GM13977 (cell line): ENCODE results near the gene H6PD.

ENCODE experiments used
- DNase-seq: peaks from one replicate; pipeline ENCODE4 v3.0.0; 2012; ENCODE audit warnings: low spot score
- CTCF ChIP-seq: IDR thresholded peaks from 2 replicates; pipeline ENCODE4 v1.5.1; 2012; ENCODE audit warnings: mild to moderate bottlenecking, control low read depth; ENCODE audit not compliant: insufficient read depth; ENCODE audit errors: extremely low read depth, missing control alignments
- in situ Hi-C: fragments of 300-500 bp; cut with MboI; formaldehyde crosslinking; loops from one replicate; pipeline ENCODE4 v1.12.0; 2022; ENCODE audit warnings: low sequenced_read_pairs, low pct_unique_long_range_greater_than_20kb, mixed read lengths, inconsistent platforms; ENCODE audit not compliant: unreplicated experiment

Gene H6PD

DNA sequence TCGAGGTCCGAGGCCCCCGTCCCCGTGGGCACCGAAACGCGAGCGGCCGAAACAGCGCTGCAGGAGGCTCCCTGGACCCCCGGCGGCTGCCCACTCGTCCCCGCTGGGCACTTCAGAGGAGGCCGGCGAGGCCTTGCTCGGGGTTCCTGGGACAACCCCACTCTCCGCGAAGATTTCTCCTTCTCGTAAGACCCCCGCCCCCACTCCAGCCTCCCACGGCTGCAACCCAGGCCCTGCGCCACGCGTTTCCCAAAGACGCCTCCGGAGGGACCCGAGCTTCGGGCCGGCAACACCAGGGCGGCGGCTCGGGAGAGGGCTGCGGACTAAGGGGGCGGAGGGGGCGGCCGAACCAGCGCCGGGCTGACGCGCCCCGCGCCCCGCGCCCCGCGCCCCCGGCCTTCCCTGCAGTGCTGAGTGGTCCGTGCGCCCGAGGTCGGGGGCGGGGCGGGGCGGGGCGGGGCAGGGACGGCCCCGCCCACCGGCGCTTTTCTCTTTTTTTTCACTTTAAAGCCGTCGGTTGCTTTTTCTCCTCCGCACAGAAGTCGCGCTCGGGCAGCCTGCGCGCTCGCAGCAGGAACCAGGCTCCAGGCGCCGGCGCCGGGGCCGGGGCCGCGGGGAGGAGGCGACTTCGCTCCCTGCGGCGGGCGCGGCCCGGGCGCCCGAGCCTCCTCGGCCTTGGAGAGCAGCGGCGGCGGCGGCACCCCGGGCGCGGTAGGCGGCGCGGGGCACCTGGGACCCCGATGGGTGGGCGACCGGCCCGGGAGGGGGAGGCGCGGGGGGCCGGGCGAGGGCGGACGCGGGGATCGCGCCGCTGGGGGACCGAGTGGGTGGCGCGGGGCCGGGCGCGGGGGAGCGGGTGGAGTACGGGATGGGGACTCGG is 58.0 kb downstream of the H6PD start, which contains the start of gene SPSB1:
SPSB1 (plus strand) TSS at position 534 of the 880 bp plus-strand sequence. CDS start 62,998 bp downstream, outside the sequence.
- in situ Hi-C loops, result no loop called here
- DNase-seq, result peak; percentile 86
- no peak for TF ChIP-seq CTCF

GRCh38 chr1:9293241-9293532 is 58.6 kb downstream of the H6PD start:
- no peak for TF ChIP-seq CTCF
- no peak for DNase-seq
- in situ Hi-C loops, result no loop called here

- in situ Hi-C loops, result no loop called here
- no peak for DNase-seq
- no peak for TF ChIP-seq CTCF
These were observed 59.2 kb downstream of the H6PD start for GRCh38 chr1:9293533-9294404.

DNA sequence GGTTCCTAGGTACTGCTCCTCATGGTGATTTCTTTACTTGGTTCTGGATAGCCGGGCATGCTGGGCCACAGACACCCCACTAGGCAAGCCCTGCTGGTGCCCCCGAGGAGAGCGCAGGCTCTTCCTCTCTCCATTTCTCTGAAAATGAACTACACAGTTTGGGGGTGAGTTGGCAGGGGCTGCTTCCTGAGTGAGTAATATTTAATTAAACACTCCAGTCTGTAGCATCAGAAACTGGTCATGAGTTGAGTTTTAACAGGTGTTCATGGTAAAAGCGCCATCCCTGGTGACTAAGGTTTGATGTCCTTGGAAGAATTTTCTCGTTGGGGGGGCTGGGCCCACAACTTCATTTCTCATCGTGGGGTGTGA is 59.8 kb downstream of the H6PD start:
- TF ChIP-seq CTCF, result no peak
- DNase-seq, result no peak
- in situ Hi-C loops, result no loop called here

- peak; percentile 72 for DNase-seq
- no peak for TF ChIP-seq CTCF
- in situ Hi-C loops, result no loop called here
These were observed 60.5 kb downstream of the H6PD start for GRCh38 chr1:9294910-9295636.

DNA sequence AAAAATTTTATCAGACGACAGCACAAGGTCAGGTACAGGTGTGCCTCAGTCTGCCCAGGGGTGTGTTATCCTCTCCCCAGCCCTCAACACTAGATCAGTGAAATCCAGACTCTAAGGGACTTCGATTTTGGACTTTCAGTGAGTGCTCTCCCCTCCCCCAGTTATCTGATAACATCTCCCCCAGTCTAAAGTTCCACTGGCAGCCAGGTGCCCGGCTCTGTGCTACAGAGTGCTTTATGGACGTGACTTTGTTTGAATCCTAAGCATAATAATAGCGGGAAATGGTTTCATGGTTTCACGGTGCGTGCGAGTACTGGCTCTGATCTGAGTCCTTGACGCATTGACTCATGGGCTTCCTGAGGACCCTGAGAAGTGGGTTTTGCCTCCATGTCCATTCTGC is 61.3 kb downstream of the H6PD start:
- DNase-seq, result no peak
- in situ Hi-C loops, result no loop called here
- no peak for TF ChIP-seq CTCF
